Mesodermal cell (in vitro differentiated cells): ENCODE measurements around the gene FHOD1. TPM values are rescaled to one million over a fixed set of nuclear protein-coding genes. Genes with fewer than 3 reads are reported as not detected.

Experiments used
- H3K27ac ChIP-seq: 2 replicates; pipeline ENCODE4 v1.7.0; 2013; ENCODE audit warnings: mild to moderate bottlenecking, low read depth, low read length, moderate library complexity; ENCODE audit not compliant: severe bottlenecking
- H3K36me3 ChIP-seq: 2 replicates; pipeline ENCODE4 v1.7.1; 2013; ENCODE audit warnings: mild to moderate bottlenecking, low read length, moderate library complexity; ENCODE audit not compliant: control insufficient read depth, insufficient read depth
- H3K4me1 ChIP-seq: one replicate; pipeline ENCODE4 v1.7.1; 2013; ENCODE audit warnings: mild to moderate bottlenecking, low read length; ENCODE audit not compliant: insufficient read depth, control insufficient read depth, poor library complexity, severe bottlenecking
- H3K4me3 ChIP-seq: 2 replicates; pipeline ENCODE4 v1.7.0; 2013; ENCODE audit warnings: low read length, control low read depth, mild to moderate bottlenecking; ENCODE audit not compliant: insufficient read depth, poor library complexity, severe bottlenecking; ENCODE audit errors: extremely low read depth
- H3K9me3 ChIP-seq: 2 replicates; pipeline ENCODE4 v1.7.1; 2013; ENCODE audit warnings: mild to moderate bottlenecking, low read length, moderate library complexity; ENCODE audit not compliant: control insufficient read depth
- WGBS, 2 experiments: methylation state at CpG; one replicate each; pipeline ENCODE4 v1.1.5; 2013; ENCODE audit warnings: missing lambda C conversion rate in 2 of 2; ENCODE audit not compliant: insufficient coverage in 2 of 2; 5-methylcytosine and 5-hydroxymethylcytosine counted together
- polyA plus RNA-seq, 2 experiments: library from polyadenylated mRNA; stranded (reverse); fragments of 50-300 nt; gene quantifications; one replicate each; pipeline ENCODE4 v1.2.3, GENCODE V29; 2013

The FHOD1 gene
- 71.7 TPM for polyA plus RNA-seq (2013, experiment 1 of 2)
- 59.8 TPM for polyA plus RNA-seq (2013, experiment 2 of 2)

GRCh38 chr16:67247192-67248072 lies at the start of gene FHOD1:
TSS of gene FHOD1 (minus strand) at chr16:67247481. CDS start at chr16:67247410, 71 bp downstream.
- Histone ChIP-seq H3K27ac (peak within 1 kb of the TSS; percentile 96), H3K4me3 (peak within 1 kb of the TSS; percentile 86)
- WGBS, 2 experiments, result 0 to 1% methylated on average over 49 to 52 of the region's 60 CpGs

DNA sequence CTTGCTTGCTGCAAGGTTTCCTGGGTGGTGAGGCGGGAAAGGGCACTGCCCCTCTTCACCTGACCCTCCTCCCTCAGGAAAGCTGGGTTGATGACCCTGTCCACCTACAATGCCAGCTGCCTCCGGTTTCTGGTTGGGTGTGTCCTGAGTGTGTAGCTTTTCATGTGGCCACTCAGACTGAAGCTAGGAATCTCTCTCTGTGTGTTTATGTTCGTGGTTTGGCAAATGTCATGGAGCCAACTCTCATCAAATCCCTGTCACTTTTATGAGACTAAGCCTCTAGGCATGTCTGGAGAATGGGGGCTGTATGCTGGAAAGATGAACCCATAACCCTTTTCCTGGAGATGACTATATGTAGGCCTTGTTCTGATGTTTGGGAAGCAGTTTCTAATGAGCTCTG lies 49.1 kb upstream of the FHOD1 start:
- H3K4me1 ChIP-seq, result no peaks in the 10 kb centered on the region
- 83% methylated on average over 1 of the region's 3 CpGs; no CpG with 5 or more reads in 1 of the 2 experiments for WGBS, 2 experiments
- no peaks in the 10 kb centered on the region for H3K36me3 ChIP-seq
- no peaks in the 10 kb centered on the region for H3K9me3 ChIP-seq
- no peak overlapping the region for H3K27ac ChIP-seq
- no peak overlapping the region for H3K4me3 ChIP-seq

More at GRCh38 chr16:67247192-67248072, at the start of gene FHOD1:
- Histone ChIP-seq H3K36me3 (peaks cover 5% of the 10 kb centered on the region), H3K9me3 (no peaks in the 10 kb centered on the region), H3K4me1 (peaks cover 42% of the 10 kb centered on the region)

DNA sequence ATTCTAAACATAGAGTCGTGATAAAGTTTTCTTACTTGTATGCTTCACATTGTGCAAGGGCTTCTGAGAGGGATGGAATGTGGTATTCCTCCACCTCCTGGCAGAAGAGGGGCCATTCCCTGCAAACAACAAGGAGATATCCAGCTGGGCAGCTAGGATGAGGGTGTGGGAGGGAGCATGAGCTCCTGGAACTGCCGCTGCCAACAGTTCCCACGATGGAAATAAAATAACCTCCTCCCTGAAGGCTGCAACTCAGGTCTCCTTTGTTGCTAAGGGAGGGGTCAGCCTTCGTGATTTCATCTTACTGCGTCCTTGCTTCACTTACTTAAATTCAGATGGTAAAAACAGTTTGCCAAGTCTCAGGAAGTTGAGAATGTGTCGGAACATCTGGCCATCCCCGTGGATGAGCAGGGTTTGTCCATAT lies 47.7 kb upstream of the FHOD1 start:
- no peak overlapping the region for H3K4me3 ChIP-seq
- H3K9me3 ChIP-seq, result no peaks in the 10 kb centered on the region
- no peaks in the 10 kb centered on the region for H3K4me1 ChIP-seq
- WGBS, 2 experiments, result 89 to 90% methylated on average over 4 of the region's 7 CpGs
- H3K36me3 ChIP-seq, result no peaks in the 10 kb centered on the region
- H3K27ac ChIP-seq, result no peak overlapping the region

DNA sequence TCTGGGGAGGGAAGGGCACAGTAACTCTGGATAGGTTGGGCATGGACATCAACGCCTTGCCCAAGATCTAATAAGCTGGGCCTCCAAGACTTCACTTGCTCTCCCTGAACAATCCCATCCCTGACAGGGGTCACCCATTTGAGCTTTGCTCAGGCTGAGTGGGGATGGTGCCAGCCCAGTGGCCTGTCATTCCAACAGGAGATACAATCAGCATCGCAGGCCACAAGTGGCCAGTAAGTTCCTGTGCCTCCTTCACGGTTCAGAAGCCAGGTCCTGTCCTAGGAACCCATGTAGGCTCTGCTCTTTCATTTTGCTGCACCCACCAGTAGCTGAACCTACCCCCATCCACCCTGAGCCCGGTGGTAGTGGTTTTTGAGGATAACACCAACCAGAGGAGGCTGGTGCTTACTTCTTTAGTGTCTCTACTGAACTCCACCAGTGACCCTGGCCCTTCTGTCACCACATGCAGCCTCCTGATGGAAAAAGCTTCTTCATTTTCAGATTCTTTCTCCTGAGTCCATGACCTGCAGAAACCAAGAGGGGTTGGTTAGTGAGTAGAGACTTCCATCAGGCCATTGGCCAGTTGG lies 47.0 kb upstream of the FHOD1 start:
- Histone ChIP-seq H3K4me3 (no peak overlapping the region), H3K4me1 (no peaks in the 10 kb centered on the region), H3K9me3 (no peaks in the 10 kb centered on the region), H3K27ac (no peak overlapping the region), H3K36me3 (no peaks in the 10 kb centered on the region)
- WGBS, 2 experiments, result 86 to 94% methylated on average over 3 to 4 of the region's 4 CpGs

DNA sequence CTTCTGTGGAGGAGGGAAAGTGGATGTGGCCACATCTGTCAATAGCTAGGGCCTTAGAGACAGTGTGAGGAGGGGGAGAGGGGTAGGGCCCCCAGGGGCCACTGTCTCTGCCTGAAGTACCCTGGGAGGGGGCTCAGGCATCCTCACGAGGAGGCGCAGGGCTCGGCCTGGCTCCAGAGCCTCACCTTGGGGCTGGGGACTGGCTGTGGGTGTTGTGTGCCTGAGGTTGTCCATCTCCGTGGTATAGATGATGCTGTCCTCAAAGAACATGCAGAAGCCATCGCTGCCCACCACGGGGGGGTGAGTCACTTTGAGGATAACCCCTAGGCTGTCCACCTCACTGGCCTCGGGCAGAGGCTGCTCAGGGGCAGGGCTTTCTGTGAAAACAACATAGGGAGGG lies 44.2 kb upstream of the FHOD1 start:
- Histone ChIP-seq H3K9me3 (no peaks in the 10 kb centered on the region), H3K4me1 (no peaks in the 10 kb centered on the region), H3K36me3 (no peaks in the 10 kb centered on the region), H3K27ac (no peak overlapping the region), H3K4me3 (no peak overlapping the region)
- 93 to 95% methylated on average over 4 to 7 of the region's 7 CpGs for WGBS, 2 experiments

DNA sequence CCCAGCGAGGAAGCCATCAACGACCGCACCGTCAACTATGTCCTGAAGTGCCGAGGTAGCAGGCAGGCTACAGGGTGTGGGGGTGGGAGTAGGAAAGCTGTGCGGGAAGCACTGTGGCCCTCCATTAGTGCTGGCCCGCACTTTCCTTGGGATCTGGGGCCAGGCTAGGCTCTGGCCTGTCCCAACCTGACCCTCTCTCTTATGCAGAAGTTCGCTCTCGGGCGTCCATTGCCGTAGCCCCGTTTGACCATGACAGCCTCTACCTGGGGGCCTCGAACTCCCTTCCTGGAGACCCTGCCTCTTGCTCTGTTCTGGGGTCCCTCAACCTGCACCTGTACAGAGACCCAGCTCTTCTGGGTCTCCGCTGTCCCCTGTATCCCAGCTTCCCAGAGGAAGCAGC lies 40.7 kb upstream of the FHOD1 start:
- peaks cover 3% of the 10 kb centered on the region for H3K4me1 ChIP-seq
- H3K9me3 ChIP-seq, result no peaks in the 10 kb centered on the region
- no peak overlapping the region for H3K27ac ChIP-seq
- H3K36me3 ChIP-seq, result no peaks in the 10 kb centered on the region
- no peak overlapping the region for H3K4me3 ChIP-seq
- WGBS, 2 experiments, result 91% methylated on average over 12 to 14 of the region's 14 CpGs

GRCh38 chr16:67286441-67287235 lies 39.4 kb upstream of the FHOD1 start:
- WGBS, 2 experiments, result 95 to 97% methylated on average over 22 to 28 of the region's 28 CpGs
- H3K27ac ChIP-seq, result no peak overlapping the region
- H3K4me1 ChIP-seq, result peaks cover 3% of the 10 kb centered on the region
- H3K36me3 ChIP-seq, result no peaks in the 10 kb centered on the region
- no peaks in the 10 kb centered on the region for H3K9me3 ChIP-seq
- H3K4me3 ChIP-seq, result no peak overlapping the region

- Histone ChIP-seq H3K9me3 (no peaks in the 10 kb centered on the region), H3K4me3 (no peak overlapping the region), H3K4me1 (peaks cover 3% of the 10 kb centered on the region), H3K36me3 (no peaks in the 10 kb centered on the region), H3K27ac (no peak overlapping the region)
- 74 to 80% methylated on average over 31 to 32 of the region's 34 CpGs for WGBS, 2 experiments
These were observed 37.7 kb upstream of the FHOD1 start for GRCh38 chr16:67284699-67285646.

DNA sequence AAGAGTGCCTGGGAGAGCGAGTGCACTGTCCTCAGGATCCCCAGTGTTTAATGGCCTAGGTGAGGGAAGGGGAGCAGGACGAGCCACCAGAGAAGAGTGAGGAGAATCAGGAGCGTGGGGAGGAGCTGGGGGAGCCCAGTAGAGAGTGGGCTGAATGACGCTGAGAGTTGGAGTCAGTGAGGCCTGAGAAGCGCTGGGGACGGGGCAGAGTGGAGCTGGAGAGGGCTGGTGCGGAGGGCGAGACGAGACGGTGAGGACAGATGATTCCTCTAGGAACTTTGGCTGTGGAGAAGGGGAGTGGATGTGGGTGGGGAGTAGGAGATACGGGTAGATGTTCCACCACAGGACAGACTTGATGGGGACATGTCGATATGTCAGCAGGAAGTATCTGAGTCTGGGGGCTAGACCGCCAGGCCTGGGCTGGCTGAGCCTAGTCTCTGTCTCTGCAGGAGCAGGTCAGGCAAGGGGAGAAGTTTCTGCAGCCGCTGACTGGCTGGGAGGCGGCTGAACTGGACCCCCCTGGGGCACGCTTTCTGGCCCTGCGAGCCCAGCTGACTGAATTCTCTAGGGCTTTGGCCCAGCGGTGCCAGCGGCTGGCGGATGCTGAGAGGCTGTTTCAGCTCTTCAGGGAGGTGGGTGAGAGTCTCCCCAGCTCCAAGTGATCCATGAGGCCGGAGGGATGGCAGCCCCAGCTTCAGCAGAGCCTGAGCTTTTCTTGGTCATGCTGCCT lies 36.7 kb upstream of the FHOD1 start:
- Histone ChIP-seq H3K4me1 (peaks cover 3% of the 10 kb centered on the region), H3K27ac (no peak overlapping the region), H3K4me3 (no peak overlapping the region), H3K36me3 (no peaks in the 10 kb centered on the region), H3K9me3 (no peaks in the 10 kb centered on the region)
- 93 to 95% methylated on average over 15 to 20 of the region's 21 CpGs for WGBS, 2 experiments
